SU-DHL-6 (cell line): ENCODE results near the gene GRM7.

Source experiments
- EZH2phosphoT487 ChIP-seq: fragments of 200-600 bp; sonication (generic), shearing (Covaris generic); conservative IDR thresholded peaks from 2 replicates; pipeline ENCODE4 v1.6.1; 2018; ENCODE audit warnings: mild to moderate bottlenecking, antibody characterized with exemption, low read length, moderate library complexity, mixed read lengths
- TF ChIP-seq, protein P1 (sequence below): fragments of 200-600 bp; sonication (generic); IDR thresholded peaks from one replicate; pipeline ENCODE4 v1.5.1; 2017; ENCODE audit warnings: antibody characterized with exemption, mild to moderate bottlenecking, low read length, moderate library complexity; ENCODE audit not compliant: insufficient read depth, poor library complexity, severe bottlenecking

DNA sequence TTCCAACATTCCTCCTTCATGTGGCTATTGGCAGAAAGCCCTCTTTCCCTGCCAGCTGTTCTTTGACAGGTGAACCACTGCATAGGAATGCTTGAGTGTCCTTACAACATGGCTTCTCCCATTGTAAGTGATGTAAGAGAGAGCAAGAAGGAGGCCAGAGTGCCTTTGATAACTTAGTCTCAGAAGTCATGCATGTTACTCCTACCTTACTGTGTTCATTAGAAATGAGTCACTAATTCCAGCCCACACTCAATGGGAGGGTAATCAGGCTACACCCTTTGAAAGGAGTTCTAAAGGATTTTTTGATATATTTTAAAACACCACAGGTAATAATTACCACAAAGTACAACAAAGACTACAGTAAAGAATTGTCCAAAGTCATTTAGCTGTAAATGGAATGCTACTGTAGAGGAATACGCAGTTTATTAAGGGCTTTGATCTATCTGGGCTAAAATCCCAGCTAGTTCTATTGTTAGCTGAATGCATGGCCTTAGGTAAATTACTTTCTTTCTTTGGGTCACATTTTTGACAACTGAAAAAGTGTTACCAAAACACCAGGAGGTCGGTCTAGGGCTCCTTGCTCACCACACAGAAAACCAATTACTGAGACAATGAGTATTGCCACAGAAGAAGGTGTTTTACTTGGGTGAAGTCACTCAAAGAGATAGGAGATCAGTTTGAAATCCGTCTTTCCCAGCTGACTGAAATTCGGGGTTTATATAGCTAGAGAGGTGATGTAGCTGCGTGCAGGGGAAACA, 154.9 kb downstream of the GRM7 start:
- TF ChIP-seq, protein P1, sequence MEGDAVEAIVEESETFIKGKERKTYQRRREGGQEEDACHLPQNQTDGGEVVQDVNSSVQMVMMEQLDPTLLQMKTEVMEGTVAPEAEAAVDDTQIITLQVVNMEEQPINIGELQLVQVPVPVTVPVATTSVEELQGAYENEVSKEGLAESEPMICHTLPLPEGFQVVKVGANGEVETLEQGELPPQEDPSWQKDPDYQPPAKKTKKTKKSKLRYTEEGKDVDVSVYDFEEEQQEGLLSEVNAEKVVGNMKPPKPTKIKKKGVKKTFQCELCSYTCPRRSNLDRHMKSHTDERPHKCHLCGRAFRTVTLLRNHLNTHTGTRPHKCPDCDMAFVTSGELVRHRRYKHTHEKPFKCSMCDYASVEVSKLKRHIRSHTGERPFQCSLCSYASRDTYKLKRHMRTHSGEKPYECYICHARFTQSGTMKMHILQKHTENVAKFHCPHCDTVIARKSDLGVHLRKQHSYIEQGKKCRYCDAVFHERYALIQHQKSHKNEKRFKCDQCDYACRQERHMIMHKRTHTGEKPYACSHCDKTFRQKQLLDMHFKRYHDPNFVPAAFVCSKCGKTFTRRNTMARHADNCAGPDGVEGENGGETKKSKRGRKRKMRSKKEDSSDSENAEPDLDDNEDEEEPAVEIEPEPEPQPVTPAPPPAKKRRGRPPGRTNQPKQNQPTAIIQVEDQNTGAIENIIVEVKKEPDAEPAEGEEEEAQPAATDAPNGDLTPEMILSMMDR, result no peak
- no peak for TF ChIP-seq EZH2phosphoT487
